ENCODE data around the gene CTDSPL.
"Not testable (repeated sequence)": the region's sequence is repeated elsewhere in the genome, so short reads cannot be mapped to it uniquely, and the experiment has no call there.

- TF ChIP-seq CTCF, POLR2AphosphoS5, EP300 (IDR thresholded peaks at IDR 0.05): not testable (repeated sequence)
These were observed 110.4 kb downstream of the CTDSPL start for GRCh38 chr3:37972056-37972455.

Data from suprapubic skin (tissue), 4 donors.